Muscle layer of duodenum (tissue), 2 donors: ENCODE results near the gene DCLK1.

ENCODE experiments used
- H3K27ac ChIP-seq: one replicate; pipeline ENCODE4 v1.7.0; 2013; ENCODE audit warnings: mild to moderate bottlenecking, low read length
- H3K27me3 ChIP-seq: one replicate; pipeline ENCODE4 v1.7.0; 2013; ENCODE audit warnings: low read depth, mild to moderate bottlenecking, control low read depth, low read length
- H3K36me3 ChIP-seq, 2 donors: one replicate each; pipeline ENCODE4 v1.7.0; 2013; ENCODE audit warnings: low read length in 2 of 2, control low read depth in 1 of 2, mild to moderate bottlenecking in 1 of 2; ENCODE audit not compliant: insufficient read depth in 2 of 2, control insufficient read depth in 1 of 2
- H3K4me1 ChIP-seq, 2 donors: one replicate each; pipeline ENCODE4 v1.7.0; 2013; ENCODE audit warnings: low read length in 2 of 2, mild to moderate bottlenecking in 2 of 2, control low read depth in 1 of 2, moderate library complexity in 1 of 2; ENCODE audit not compliant: insufficient read depth in 2 of 2, control insufficient read depth in 1 of 2
- H3K4me3 ChIP-seq, 2 donors: one replicate each; pipeline ENCODE4 v1.7.0; 2013; ENCODE audit warnings: low read length in 2 of 2, low read depth in 1 of 2, mild to moderate bottlenecking in 1 of 2
- H3K9me3 ChIP-seq, 2 donors: one replicate each; pipeline ENCODE4 v1.7.0; 2013; ENCODE audit warnings: low read length in 2 of 2, control low read depth in 1 of 2, mild to moderate bottlenecking in 1 of 2; ENCODE audit not compliant: control insufficient read depth in 1 of 2
- donor health status: healthy.

Gene DCLK1

GRCh38 chr13:35914662-35915061 lies 216.5 kb downstream of the DCLK1 start:
- Histone ChIP-seq H3K36me3 (peaks cover 0 to 5% of the 10 kb centered on the region in 2 donors), H3K27me3 (no peaks in the 10 kb centered on the region), H3K4me3 (no peak overlapping the region), H3K9me3 (no peaks in the 10 kb centered on the region), H3K27ac (no peak overlapping the region), H3K4me1 (no peaks in the 10 kb centered on the region)

- H3K36me3 ChIP-seq: peaks cover 0 to 2% of the 10 kb centered on the region in 2 donors
- H3K9me3 ChIP-seq: no peaks in the 10 kb centered on the region
- H3K4me1 ChIP-seq: no peaks in the 10 kb centered on the region
- no peak overlapping the region for H3K27ac ChIP-seq
- H3K27me3 ChIP-seq: no peaks in the 10 kb centered on the region
- H3K4me3 ChIP-seq: no peak overlapping the region
These were observed 218.3 kb downstream of the DCLK1 start for GRCh38 chr13:35912841-35913240.

- no peaks in the 10 kb centered on the region for H3K4me1 ChIP-seq
- H3K4me3 ChIP-seq: no peak overlapping the region
- no peaks in the 10 kb centered on the region for H3K9me3 ChIP-seq
- no peaks in the 10 kb centered on the region for H3K27me3 ChIP-seq
- no peak overlapping the region for H3K27ac ChIP-seq
- H3K36me3 ChIP-seq: no peaks in the 10 kb centered on the region
These were observed 221.2 kb downstream of the DCLK1 start for GRCh38 chr13:35909837-35910540.

- no peak overlapping the region for H3K4me3 ChIP-seq
- H3K9me3 ChIP-seq: no peaks in the 10 kb centered on the region
- H3K36me3 ChIP-seq: no peaks in the 10 kb centered on the region
- no peaks in the 10 kb centered on the region for H3K4me1 ChIP-seq
- no peak overlapping the region for H3K27ac ChIP-seq
- no peaks in the 10 kb centered on the region for H3K27me3 ChIP-seq
These were observed 222.1 kb downstream of the DCLK1 start for GRCh38 chr13:35909091-35909490.

- no peaks in the 10 kb centered on the region for H3K27me3 ChIP-seq
- no peaks in the 10 kb centered on the region for H3K4me1 ChIP-seq
- no peak overlapping the region for H3K4me3 ChIP-seq
- H3K36me3 ChIP-seq: no peaks in the 10 kb centered on the region
- no peak overlapping the region for H3K27ac ChIP-seq
- H3K9me3 ChIP-seq: no peaks in the 10 kb centered on the region
These were observed 223.0 kb downstream of the DCLK1 start for GRCh38 chr13:35908226-35908625.

- H3K27ac ChIP-seq: no peak overlapping the region
- H3K27me3 ChIP-seq: no peaks in the 10 kb centered on the region
- H3K4me1 ChIP-seq: no peaks in the 10 kb centered on the region
- H3K36me3 ChIP-seq: no peaks in the 10 kb centered on the region
- no peaks in the 10 kb centered on the region for H3K9me3 ChIP-seq
- no peak overlapping the region for H3K4me3 ChIP-seq
These were observed 224.5 kb downstream of the DCLK1 start for GRCh38 chr13:35906636-35907035.

GRCh38 chr13:35903075-35903474 lies 228.1 kb downstream of the DCLK1 start:
- Histone ChIP-seq H3K27me3 (no peaks in the 10 kb centered on the region), H3K9me3 (no peaks in the 10 kb centered on the region), H3K36me3 (no peaks in the 10 kb centered on the region), H3K4me1 (no peaks in the 10 kb centered on the region), H3K27ac (no peak overlapping the region), H3K4me3 (no peak overlapping the region)

GRCh38 chr13:35898041-35898440 lies 233.1 kb downstream of the DCLK1 start:
- no peak overlapping the region for H3K27ac ChIP-seq
- H3K27me3 ChIP-seq: no peaks in the 10 kb centered on the region
- H3K9me3 ChIP-seq: no peaks in the 10 kb centered on the region
- H3K4me3 ChIP-seq: no peak overlapping the region
- H3K4me1 ChIP-seq: no peaks in the 10 kb centered on the region
- H3K36me3 ChIP-seq: no peaks in the 10 kb centered on the region

GRCh38 chr13:35894636-35895035 lies 236.5 kb downstream of the DCLK1 start:
- H3K4me3 ChIP-seq: no peak overlapping the region
- H3K27ac ChIP-seq: no peak overlapping the region
- no peaks in the 10 kb centered on the region for H3K9me3 ChIP-seq
- no peaks in the 10 kb centered on the region for H3K27me3 ChIP-seq
- no peaks in the 10 kb centered on the region for H3K4me1 ChIP-seq
- H3K36me3 ChIP-seq: no peaks in the 10 kb centered on the region

GRCh38 chr13:35892837-35893814 lies 238.1 kb downstream of the DCLK1 start:
- H3K27ac ChIP-seq: no peak overlapping the region
- no peak overlapping the region for H3K4me3 ChIP-seq
- no peaks in the 10 kb centered on the region for H3K36me3 ChIP-seq
- no peaks in the 10 kb centered on the region for H3K9me3 ChIP-seq
- no peaks in the 10 kb centered on the region for H3K27me3 ChIP-seq
- H3K4me1 ChIP-seq: no peaks in the 10 kb centered on the region

GRCh38 chr13:35891507-35892441 lies 239.4 kb downstream of the DCLK1 start:
- no peaks in the 10 kb centered on the region for H3K27me3 ChIP-seq

More at GRCh38 chr13:35891507-35892441, 239.4 kb downstream of the DCLK1 start:
- no peaks in the 10 kb centered on the region for H3K36me3 ChIP-seq
- H3K9me3 ChIP-seq: no peaks in the 10 kb centered on the region
- H3K27ac ChIP-seq: no peak overlapping the region
- no peak overlapping the region for H3K4me3 ChIP-seq
- no peaks in the 10 kb centered on the region for H3K4me1 ChIP-seq
